Measurements from ENCODE around the gene ATP6V0E2. TPM values are rescaled to one million over a fixed set of nuclear protein-coding genes. Genes with fewer than 3 reads are reported as not detected.
A peak's percentile ranks its signal among the peaks of the same experiment; 100 is the strongest.

Gene ATP6V0E2
- total and polyA plus RNA-seq, 5 donors from 2014 or later = 45.9 to 183 (median 162) TPM

GRCh38 chr7:149871576-149871975 is 2.2 kb upstream of the ATP6V0E2 start:
- peak in 1 of 3 donors; percentile 45 for DNase-seq
- Histone ChIP-seq H3K9me3 (ENCODE audit: control insufficient read depth in 2 of 2, low read length in 2 of 2) (no peaks in the 10 kb centered on the region), H3K4me1 (ENCODE audit: control insufficient read depth, insufficient read depth, low read length, poor library complexity, severe bottlenecking) (peaks cover 86% of the 10 kb centered on the region), H3K4me3 (ENCODE audit: low read depth, low read length) (peak overlapping the region; percentile 50), H3K36me3 (ENCODE audit: control insufficient read depth, insufficient read depth, low read length) (peaks cover 4% of the 10 kb centered on the region), H3K27me3 (ENCODE audit: control insufficient read depth, insufficient read depth, low read length) (no peaks in the 10 kb centered on the region), H3K27ac (ENCODE audit: insufficient read depth, low read length, poor library complexity, severe bottlenecking) (peak overlapping the region; percentile 86)
- Mint-ChIP-seq H3K4me3 (peak overlapping the region; percentile 84 to 96 (median 91)), H3K27me3 (no peaks in the 10 kb centered on the region), H3K36me3 (peaks cover 11% of the 10 kb centered on the region), H3K27ac (peak overlapping the region; percentile 93 to 98 (median 97)), H3K9me3 (peaks cover 0 to 3% (median 0%) of the 10 kb centered on the region in 7 donors), H3K4me1 (peaks cover 29 to 90% (median 71%) of the 10 kb centered on the region in 4 donors)
- no peak for ATAC-seq (ENCODE audit: low read depth in 2 of 2)

GRCh38 chr7:149872419-149873073 is 1.2 kb upstream of the ATP6V0E2 start:
- Histone ChIP-seq H3K27ac (ENCODE audit: insufficient read depth, low read length, poor library complexity, severe bottlenecking) (peak overlapping the region; percentile 82), H3K4me3 (ENCODE audit: low read depth, low read length) (peak overlapping the region; percentile 90), H3K36me3 (ENCODE audit: control insufficient read depth, insufficient read depth, low read length) (peaks cover 4% of the 10 kb centered on the region), H3K4me1 (ENCODE audit: control insufficient read depth, insufficient read depth, low read length, poor library complexity, severe bottlenecking) (peaks cover 80% of the 10 kb centered on the region), H3K27me3 (ENCODE audit: control insufficient read depth, insufficient read depth, low read length) (no peaks in the 10 kb centered on the region), H3K9me3 (ENCODE audit: control insufficient read depth in 2 of 2, low read length in 2 of 2) (no peaks in the 10 kb centered on the region)
- peaks cover 15% of the 10 kb centered on the region for H3K36me3 Mint-ChIP-seq
- ATAC-seq (ENCODE audit: low read depth in 2 of 2) = no peak
- H3K9me3 Mint-ChIP-seq = peaks cover 0 to 3% (median 0%) of the 10 kb centered on the region in 7 donors
- H3K27ac Mint-ChIP-seq = peak overlapping the region; percentile 78 to 98 (median 91)
- no peak for DNase-seq
- no peaks in the 10 kb centered on the region for H3K27me3 Mint-ChIP-seq
- H3K4me3 Mint-ChIP-seq = peak overlapping the region; percentile 84 to 96 (median 91)
- H3K4me1 Mint-ChIP-seq = peaks cover 22 to 88% (median 67%) of the 10 kb centered on the region in 4 donors

- Histone ChIP-seq H3K9me3 (ENCODE audit: control insufficient read depth in 2 of 2, low read length in 2 of 2) (no peaks in the 10 kb centered on the region), H3K4me1 (ENCODE audit: control insufficient read depth, insufficient read depth, low read length, poor library complexity, severe bottlenecking) (peaks cover 68% of the 10 kb centered on the region), H3K27me3 (ENCODE audit: control insufficient read depth, insufficient read depth, low read length) (no peaks in the 10 kb centered on the region), H3K27ac (ENCODE audit: insufficient read depth, low read length, poor library complexity, severe bottlenecking) (no peak overlapping the region), H3K36me3 (ENCODE audit: control insufficient read depth, insufficient read depth, low read length) (peaks cover 11% of the 10 kb centered on the region), H3K4me3 (ENCODE audit: low read depth, low read length) (peak overlapping the region; percentile 91)
- Mint-ChIP-seq H3K27me3 (no peaks in the 10 kb centered on the region), H3K9me3 (peaks cover 0 to 3% (median 0%) of the 10 kb centered on the region in 7 donors), H3K27ac (peak overlapping the region; percentile 38 to 88 (median 81)), H3K4me1 (peaks cover 20 to 78% (median 61%) of the 10 kb centered on the region in 4 donors), H3K4me3 (peak overlapping the region; percentile 84 to 93 (median 90)), H3K36me3 (peaks cover 19% of the 10 kb centered on the region)
- DNase-seq (no peak), ATAC-seq (ENCODE audit: low read depth in 2 of 2) (no peak)
Measured at GRCh38 chr7:149873970-149874643, 338 bp downstream of the ATP6V0E2 start.

- peaks cover 16% of the 10 kb centered on the region for H3K36me3 ChIP-seq (ENCODE audit: control insufficient read depth, insufficient read depth, low read length)
- H3K27me3 ChIP-seq (ENCODE audit: control insufficient read depth, insufficient read depth, low read length) = no peaks in the 10 kb centered on the region
- H3K9me3 ChIP-seq (ENCODE audit: control insufficient read depth in 2 of 2, low read length in 2 of 2) = no peaks in the 10 kb centered on the region
- peaks cover 19 to 73% (median 57%) of the 10 kb centered on the region in 4 donors for H3K4me1 Mint-ChIP-seq
- ATAC-seq (ENCODE audit: low read depth in 2 of 2) (no peak), DNase-seq (no peak)
- peaks cover 19% of the 10 kb centered on the region for H3K36me3 Mint-ChIP-seq
- H3K27ac Mint-ChIP-seq = peak overlapping the region; percentile 24 to 81 (median 38)
- peaks cover 62% of the 10 kb centered on the region for H3K4me1 ChIP-seq (ENCODE audit: control insufficient read depth, insufficient read depth, low read length, poor library complexity, severe bottlenecking)
- H3K27me3 Mint-ChIP-seq = no peaks in the 10 kb centered on the region
- H3K4me3 Mint-ChIP-seq = peak overlapping the region; percentile 84 to 93 (median 90)
- peak overlapping the region; percentile 91 for H3K4me3 ChIP-seq (ENCODE audit: low read depth, low read length)
- H3K27ac ChIP-seq (ENCODE audit: insufficient read depth, low read length, poor library complexity, severe bottlenecking) = no peak overlapping the region
- peaks cover 0 to 3% (median 0%) of the 10 kb centered on the region in 7 donors for H3K9me3 Mint-ChIP-seq
Measured at GRCh38 chr7:149874644-149875028, 867 bp downstream of the ATP6V0E2 start.

GRCh38 chr7:149875396-149875795 is 1.6 kb downstream of the ATP6V0E2 start:
- H3K4me3 ChIP-seq (ENCODE audit: low read depth, low read length) = peak overlapping the region; percentile 91
- DNase-seq = no peak

GRCh38 chr7:149877890-149878522 is 4.2 kb downstream of the ATP6V0E2 start:
- peaks cover 0 to 52% (median 32%) of the 10 kb centered on the region in 4 donors for H3K4me1 Mint-ChIP-seq

More at GRCh38 chr7:149875396-149875795, 1.6 kb downstream of the ATP6V0E2 start:
- H3K4me1 Mint-ChIP-seq = peaks cover 13 to 68% (median 50%) of the 10 kb centered on the region in 4 donors
- H3K27me3 ChIP-seq (ENCODE audit: control insufficient read depth, insufficient read depth, low read length) = no peaks in the 10 kb centered on the region
- peak overlapping the region in 2 of 3 donors; percentile 24 to 81 for H3K27ac Mint-ChIP-seq
- H3K27me3 Mint-ChIP-seq = no peaks in the 10 kb centered on the region
- H3K36me3 ChIP-seq (ENCODE audit: control insufficient read depth, insufficient read depth, low read length) = peaks cover 23% of the 10 kb centered on the region
- peaks cover 55% of the 10 kb centered on the region for H3K4me1 ChIP-seq (ENCODE audit: control insufficient read depth, insufficient read depth, low read length, poor library complexity, severe bottlenecking)
- H3K4me3 Mint-ChIP-seq = peak overlapping the region; percentile 84 to 93 (median 90)
- H3K36me3 Mint-ChIP-seq = peaks cover 16% of the 10 kb centered on the region
- H3K27ac ChIP-seq (ENCODE audit: insufficient read depth, low read length, poor library complexity, severe bottlenecking) = no peak overlapping the region
- no peaks in the 10 kb centered on the region for H3K9me3 ChIP-seq (ENCODE audit: control insufficient read depth in 2 of 2, low read length in 2 of 2)
- H3K9me3 Mint-ChIP-seq = peaks cover 0 to 3% (median 0%) of the 10 kb centered on the region in 7 donors
- no peak for ATAC-seq (ENCODE audit: low read depth in 2 of 2)

GRCh38 chr7:149878523-149878921 is 4.8 kb downstream of the ATP6V0E2 start:
- no peak overlapping the region for H3K4me3 Mint-ChIP-seq
- peaks cover 27% of the 10 kb centered on the region for H3K4me1 ChIP-seq (ENCODE audit: control insufficient read depth, insufficient read depth, low read length, poor library complexity, severe bottlenecking)
- peaks cover 0 to 57% (median 34%) of the 10 kb centered on the region in 4 donors for H3K4me1 Mint-ChIP-seq
- DNase-seq = no peak
- no peak for ATAC-seq (ENCODE audit: low read depth in 2 of 2)
- H3K27ac Mint-ChIP-seq = peak overlapping the region in 1 of 3 donors; percentile 51
- no peak overlapping the region for H3K27ac ChIP-seq (ENCODE audit: insufficient read depth, low read length, poor library complexity, severe bottlenecking)
- peaks cover 24% of the 10 kb centered on the region for H3K36me3 Mint-ChIP-seq
- no peaks in the 10 kb centered on the region for H3K27me3 ChIP-seq (ENCODE audit: control insufficient read depth, insufficient read depth, low read length)
- peaks cover 25% of the 10 kb centered on the region for H3K36me3 ChIP-seq (ENCODE audit: control insufficient read depth, insufficient read depth, low read length)
- H3K27me3 Mint-ChIP-seq = no peaks in the 10 kb centered on the region
- peaks cover 0 to 3% (median 0%) of the 10 kb centered on the region in 7 donors for H3K9me3 Mint-ChIP-seq
- H3K4me3 ChIP-seq (ENCODE audit: low read depth, low read length) = no peak overlapping the region
- H3K9me3 ChIP-seq (ENCODE audit: control insufficient read depth in 2 of 2, low read length in 2 of 2) = no peaks in the 10 kb centered on the region

More at GRCh38 chr7:149877890-149878522, 4.2 kb downstream of the ATP6V0E2 start:
- peaks cover 20% of the 10 kb centered on the region for H3K36me3 Mint-ChIP-seq
- no peak for DNase-seq
- Histone ChIP-seq H3K27me3 (ENCODE audit: control insufficient read depth, insufficient read depth, low read length) (no peaks in the 10 kb centered on the region), H3K4me1 (ENCODE audit: control insufficient read depth, insufficient read depth, low read length, poor library complexity, severe bottlenecking) (peaks cover 29% of the 10 kb centered on the region), H3K4me3 (ENCODE audit: low read depth, low read length) (no peak overlapping the region), H3K36me3 (ENCODE audit: control insufficient read depth, insufficient read depth, low read length) (peaks cover 25% of the 10 kb centered on the region), H3K27ac (ENCODE audit: insufficient read depth, low read length, poor library complexity, severe bottlenecking) (no peak overlapping the region), H3K9me3 (ENCODE audit: control insufficient read depth in 2 of 2, low read length in 2 of 2) (no peaks in the 10 kb centered on the region)
- no peak for ATAC-seq (ENCODE audit: low read depth in 2 of 2)
- no peaks in the 10 kb centered on the region for H3K27me3 Mint-ChIP-seq
- peak overlapping the region in 1 of 3 donors; percentile 67 for H3K27ac Mint-ChIP-seq
- peaks cover 0 to 3% (median 0%) of the 10 kb centered on the region in 7 donors for H3K9me3 Mint-ChIP-seq
- peak overlapping the region in 1 of 4 donors; percentile 25 for H3K4me3 Mint-ChIP-seq
